ENCODE data around the gene SIK2.
"Not testable (repeated sequence)": the region's sequence is repeated elsewhere in the genome, so short reads cannot be mapped to it uniquely, and the experiment has no call there.

Gene SIK2

GRCh38 chr11:111765320-111765983 lies 163.2 kb downstream of the SIK2 start:
- DNase-seq = no peak

- DNase-seq = peak; percentile 42 to 54
Observed at GRCh38 chr11:111765984-111766833, 164.0 kb downstream of the SIK2 start, which contains the start of gene PPP2R1B. Gene PPP2R1B (minus strand): TSS chr11:111766389. CDS start chr11:111766361, 28 bp downstream.

GRCh38 chr11:111766834-111767142 lies 164.5 kb downstream of the SIK2 start:
- no peak for DNase-seq

- DNase-seq = no peak
Observed at GRCh38 chr11:111770581-111771134, 168.4 kb downstream of the SIK2 start.

GRCh38 chr11:111771205-111771604 lies 169.0 kb downstream of the SIK2 start:
- DNase-seq = not testable (repeated sequence)

GRCh38 chr11:111772535-111772934 lies 170.3 kb downstream of the SIK2 start:
- no peak for DNase-seq

GRCh38 chr11:111774955-111775710 lies 172.9 kb downstream of the SIK2 start:
- DNase-seq = no peak

- no peak for DNase-seq
Observed at GRCh38 chr11:111776398-111777093, 174.3 kb downstream of the SIK2 start.

- DNase-seq = peak; percentile 65 to 67
Observed at GRCh38 chr11:111777094-111778046, 175.1 kb downstream of the SIK2 start.

- DNase-seq = no peak
Observed at GRCh38 chr11:111778047-111778558, 175.9 kb downstream of the SIK2 start.

GRCh38 chr11:111779118-111779517 lies 176.9 kb downstream of the SIK2 start:
- DNase-seq = no peak
